GM12878 (cell line): ENCODE data around the gene SPAG16. TPM values are rescaled to one million over a fixed set of nuclear protein-coding genes. Genes with fewer than 3 reads are reported as not detected.

ENCODE experiments used
- ATF3 ChIP-seq: IDR thresholded peaks from 2 replicates; pipeline ENCODE4 v1.6.1; 2011; ENCODE audit warnings: low read depth, mild to moderate bottlenecking, low read length, moderate library complexity, borderline replicate concordance; ENCODE audit errors: extremely low read depth
- EGR1 ChIP-seq, 2 experiments: IDR thresholded peaks; 1 replicate in 1 of 2; 2 replicates in 1 of 2; pipeline ENCODE4 v1.6.1; 2011 to 2012; ENCODE audit warnings: low read depth in 2 of 2, low read length in 2 of 2, borderline replicate concordance in 1 of 2, mild to moderate bottlenecking in 1 of 2, moderate library complexity in 1 of 2
- FOXM1 ChIP-seq: IDR thresholded peaks from 2 replicates; pipeline ENCODE4 v1.6.1; 2012; ENCODE audit warnings: low read depth, mild to moderate bottlenecking, inconsistent platforms, low read length, moderate library complexity
- GABPA ChIP-seq: IDR thresholded peaks from 2 replicates; pipeline ENCODE4 v1.6.1; 2014; ENCODE audit warnings: antibody characterized with exemption, low read depth, mild to moderate bottlenecking, inconsistent platforms
- GATAD2B ChIP-seq: fragments of 450-650 bp; conservative IDR thresholded peaks from 2 replicates; pipeline ENCODE4 v1.6.1; 2017; ENCODE audit warnings: low read depth, mild to moderate bottlenecking, moderate library complexity
- MXI1 ChIP-seq: fragments of 150-350 bp; IDR thresholded peaks from 2 replicates; pipeline ENCODE4 v1.6.1; 2011; ENCODE audit warnings: low read depth, mild to moderate bottlenecking, inconsistent platforms, low read length, improper control_type of control experiment
- PRDM15 ChIP-seq: fragments of 450-650 bp; formaldehyde crosslinking; IDR thresholded peaks from 2 replicates; pipeline ENCODE4 v1.4.0; 2020; ENCODE audit warnings: mild to moderate bottlenecking, moderate library complexity
- RCOR1 ChIP-seq: conservative IDR thresholded peaks from 2 replicates; pipeline ENCODE4 v1.6.1; 2012; ENCODE audit warnings: low read depth, low read length, improper control_type of control experiment
- SIX5 ChIP-seq: IDR thresholded peaks from 2 replicates; pipeline ENCODE4 v1.6.1; 2011; ENCODE audit warnings: mild to moderate bottlenecking, low read depth, low read length, moderate library complexity; ENCODE audit not compliant: severe bottlenecking
- SREBF2 ChIP-seq: IDR thresholded peaks from 2 replicates; pipeline ENCODE4 v1.6.1; 2012; ENCODE audit warnings: mild to moderate bottlenecking, low read length
- WRNIP1 ChIP-seq: IDR thresholded peaks from 2 replicates; pipeline ENCODE4 v1.6.1; 2011; ENCODE audit warnings: low read depth, low read length, improper control_type of control experiment, borderline replicate concordance
- polyA plus RNA-seq, 11 experiments: library from polyadenylated mRNA; depleted of rRNA in 4 of 11; unstranded in 6 of 11; stranded (reverse) in 5 of 11; fragments of >200 nt; fragmentation: Nextera tagmentation in 4 of 11; fragmentation: Illumina TruSeq in 1 of 11; extraction: Ambion mirVana in 4 of 11; extraction: Trizol in 1 of 11; gene quantifications; 1 replicate in 1 of 11; 2 replicates in 10 of 11; pipeline versions ENCODE4 v1.2.1 to v1.2.3, GENCODE V29; 2011 to 2016; ENCODE audit warnings: inconsistent platforms in 2 of 11, missing spikeins in 2 of 11, low read depth in 1 of 11
- total RNA-seq, 4 experiments: library from RNA; depleted of rRNA in 3 of 4; stranded (reverse); fragments of >200 nt in 3 of 4; fragmentation: Illumina TruSeq in 1 of 4; extraction: Trizol in 1 of 4; gene quantifications; 2 replicates each; pipeline versions ENCODE4 v1.2.1 to v1.2.3, GENCODE V29; 2013 to 2021

The SPAG16 gene
- total and polyA plus RNA-seq, 10 of the 15 experiments (the other 5 are each of a cell fraction or from before 2014, with no cell fraction given) = 6.0 to 25.0 (median 15.2) TPM

GRCh38 chr2:213766062-213766461 is 481.8 kb downstream of the SPAG16 start (continued):
- no peak for TF ChIP-seq ATF3
- TF ChIP-seq SIX5 = no peak
- TF ChIP-seq WRNIP1 = no peak
- TF ChIP-seq MXI1 = no peak
- TF ChIP-seq RCOR1 = no peak
- no peak for TF ChIP-seq FOXM1
- TF ChIP-seq GABPA = no peak
- TF ChIP-seq SREBF2 = no peak
- TF ChIP-seq GATAD2B = no peak
- TF ChIP-seq PRDM15 (CRISPR knock-in tag) = no peak
- TF ChIP-seq EGR1 (IDR thresholded peaks at IDR 0.05; ENCODE audit: borderline replicate concordance in 1 of 2, low read depth in 2 of 2, low read length in 2 of 2) = no peak
